CD4-positive, alpha-beta memory T cell (primary cell): Measurements from ENCODE around the gene PCSK6. TPM values are rescaled to one million over a fixed set of nuclear protein-coding genes. Genes with fewer than 3 reads are reported as not detected.
A peak's percentile ranks its signal among the peaks of the same experiment; 100 is the strongest.

ENCODE experiments used
- CTCF ChIA-PET: fragments of 350-600 bp; sonication (Branson Sonifier 250); formaldehyde crosslinking; loops from one replicate; lab custom pipeline; 2021; ENCODE audit warnings: inconsistent platforms; ENCODE audit not compliant: partially characterized antibody; lab: Charles Lee
- POLR2A ChIA-PET: fragments of 350-600 bp; sonication (Branson Sonifier 250); formaldehyde crosslinking; loops from one replicate; lab custom pipeline; 2021; ENCODE audit not compliant: partially characterized antibody; lab: Charles Lee
- DNase-seq, 5 donors: peaks; one replicate each; pipeline versions ENCODE4 v3.0.0 to v3.0.0-alpha.2; 2020 to 2022; ENCODE audit warnings: mixed read lengths in 1 of 5
- H3K27ac ChIP-seq: one replicate; pipeline ENCODE4 v1.7.0; 2013; ENCODE audit warnings: low read depth, low read length
- H3K27me3 ChIP-seq: 2 replicates; pipeline ENCODE4 v1.7.0; 2013; ENCODE audit warnings: mild to moderate bottlenecking, low read length, moderate library complexity; ENCODE audit not compliant: insufficient read depth
- H3K36me3 ChIP-seq: 2 replicates; pipeline ENCODE4 v1.7.0; 2013; ENCODE audit warnings: mild to moderate bottlenecking, low read length, moderate library complexity; ENCODE audit not compliant: insufficient read depth
- H3K4me1 ChIP-seq: 2 replicates; pipeline ENCODE4 v1.7.0; 2013; ENCODE audit warnings: mild to moderate bottlenecking, low read length, moderate library complexity; ENCODE audit not compliant: insufficient read depth
- H3K4me3 ChIP-seq, 2 donors: one replicate each; pipeline ENCODE4 v1.7.0; 2013; ENCODE audit warnings: low read length in 2 of 2, mild to moderate bottlenecking in 1 of 2
- H3K9me3 ChIP-seq, 2 donors: one replicate each; pipeline ENCODE4 v1.7.0; 2013; ENCODE audit warnings: low read length in 2 of 2, control low read depth in 1 of 2; ENCODE audit not compliant: control insufficient read depth in 1 of 2
- H3K27ac Mint-ChIP-seq, 7 donors: one replicate each; pipeline ENCODE4 v1.8.0; 2020 to 2021; ENCODE audit warnings: mixed read lengths in 7 of 7, mild to moderate bottlenecking in 6 of 7, inconsistent platforms in 3 of 7, moderate library complexity in 3 of 7
- H3K27me3 Mint-ChIP-seq, 2 donors: one replicate each; pipeline ENCODE4 v1.8.0; 2020 to 2021; ENCODE audit warnings: mixed read lengths in 2 of 2
- H3K36me3 Mint-ChIP-seq, 2 donors: one replicate each; pipeline ENCODE4 v1.8.0; 2020 to 2021; ENCODE audit warnings: mixed read lengths in 2 of 2, inconsistent platforms in 1 of 2, mild to moderate bottlenecking in 1 of 2
- H3K4me1 Mint-ChIP-seq, 4 donors: one replicate each; pipeline ENCODE4 v1.8.0; 2020 to 2021; ENCODE audit warnings: mixed read lengths in 4 of 4, mild to moderate bottlenecking in 1 of 4
- H3K4me3 Mint-ChIP-seq, 8 donors: one replicate each; pipeline ENCODE4 v1.8.0; 2020 to 2021; ENCODE audit warnings: mixed read lengths in 8 of 8, mild to moderate bottlenecking in 7 of 8, moderate library complexity in 6 of 8, inconsistent platforms in 3 of 8
- H3K9me3 Mint-ChIP-seq, 8 donors: one replicate each; pipeline ENCODE4 v1.8.0; 2020 to 2021; ENCODE audit warnings: mixed read lengths in 8 of 8, mild to moderate bottlenecking in 5 of 8, inconsistent platforms in 3 of 8, moderate library complexity in 1 of 8
- intact Hi-C: fragments of 100-400 bp; cut with micrococcal nuclease; formaldehyde crosslinking; loops from one replicate; pipeline ENCODE4 v1.15.1; 2023
- polyA plus RNA-seq, 2 donors: library from polyadenylated mRNA; unstranded; fragments of 300-500 nt; fragmentation: Illumina TruSeq; gene quantifications; one replicate each; pipeline ENCODE4 v1.2.3, GENCODE V29; 2021
- total RNA-seq, 2 experiments: library from RNA; stranded (reverse); gene quantifications; one replicate each; pipeline ENCODE4 v1.2.3, GENCODE V29; 2021

PCSK6 gene
- total RNA-seq (under 1 TPM; 0.41 to 0.53 TPM), polyA plus RNA-seq (under 1 TPM; 0.08 to 0.24 TPM)

DNA sequence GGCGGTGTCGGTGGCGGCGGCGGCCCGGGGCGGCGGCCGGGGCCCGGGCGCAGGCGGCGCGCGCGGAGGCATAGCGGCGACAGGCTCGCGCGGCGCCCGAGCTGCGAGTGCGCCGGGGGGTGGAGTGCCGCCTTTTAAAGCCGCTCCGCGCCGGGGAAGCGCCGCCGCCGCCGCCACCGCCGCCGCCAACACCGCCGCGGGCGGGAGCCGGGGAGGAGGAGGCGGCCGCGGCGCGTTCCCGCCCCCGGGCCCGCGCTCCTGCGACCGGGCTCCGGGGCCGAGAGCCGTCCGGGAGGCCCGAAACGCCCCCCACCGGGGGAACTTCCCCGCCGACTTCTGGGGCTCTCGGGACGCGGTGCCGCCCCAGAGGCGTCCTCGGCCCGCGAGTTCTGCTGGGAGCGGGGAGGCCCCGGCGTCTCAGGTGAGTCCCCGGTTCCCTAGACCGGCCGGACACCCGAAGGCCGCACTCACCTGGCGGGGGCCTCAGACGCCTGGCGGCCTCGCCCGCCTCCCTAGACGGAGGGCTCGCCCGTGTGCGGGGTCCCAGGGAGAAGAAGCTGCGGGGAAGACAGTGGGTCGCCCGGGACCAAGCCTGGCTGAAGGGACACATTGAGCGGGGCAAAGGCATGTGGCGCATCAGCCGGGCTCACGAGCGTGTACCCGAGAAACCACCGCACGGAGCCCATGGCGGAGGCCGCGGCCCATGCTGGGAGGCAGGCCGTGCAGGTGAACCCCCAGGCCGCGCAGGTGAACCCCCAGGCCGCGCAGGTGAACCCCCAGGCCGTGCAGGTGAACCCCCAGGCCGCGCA lies at the start of gene PCSK6:
Gene PCSK6 (minus strand): TSS at position 109 of the 809 bp plus-strand sequence. CDS start 37 bp downstream, at position 72.
- Histone ChIP-seq H3K4me1 (no peaks in the 10 kb centered on the region), H3K36me3 (no peaks in the 10 kb centered on the region), H3K4me3 (no peak within 1 kb of the TSS), H3K9me3 (no peaks in the 10 kb centered on the region), H3K27ac (no peak within 1 kb of the TSS), H3K27me3 (peaks cover 10% of the 10 kb centered on the region)
- ChIA-PET POLR2A (no interaction called here), CTCF (no interaction called here)
- Mint-ChIP-seq H3K4me3 (peak within 1 kb of the TSS in 3 of 8 donors; percentile 41 to 60 (median 57)), H3K27ac (no peak within 1 kb of the TSS), H3K4me1 (peaks cover 0 to 4% (median under 1%) of the 10 kb centered on the region in 4 donors), H3K9me3 (no peaks in the 10 kb centered on the region), H3K36me3 (no peaks in the 10 kb centered on the region), H3K27me3 (peaks cover 27 to 31% of the 10 kb centered on the region in 2 donors)
- intact Hi-C loops, result no loop called here
- no peak for DNase-seq

DNA sequence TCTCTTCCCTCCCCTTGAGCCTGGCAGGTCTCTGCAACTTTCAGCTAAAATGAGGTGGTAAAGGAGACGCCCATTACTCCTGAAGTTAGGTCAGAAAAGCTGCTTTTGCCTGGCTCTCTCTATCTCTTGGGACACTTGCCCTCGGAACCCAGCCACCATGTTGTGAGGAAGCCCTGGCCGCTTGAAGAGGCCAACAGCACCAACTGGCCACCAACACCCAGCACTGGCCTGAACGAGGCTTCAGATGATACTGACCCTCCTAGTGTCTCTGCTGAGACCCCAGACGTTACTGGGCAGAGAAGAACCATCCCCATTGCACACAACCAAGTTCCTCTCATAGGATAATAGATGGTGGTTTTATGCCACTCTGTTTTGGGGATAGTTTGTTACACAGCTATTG lies 49.5 kb upstream of the PCSK6 start:
- H3K4me1 ChIP-seq, result no peaks in the 10 kb centered on the region
- Mint-ChIP-seq H3K4me1 (no peaks in the 10 kb centered on the region), H3K9me3 (peaks cover 0 to 7% (median 0%) of the 10 kb centered on the region in 8 donors), H3K27ac (no peak overlapping the region), H3K4me3 (no peak overlapping the region), H3K36me3 (no peaks in the 10 kb centered on the region), H3K27me3 (peaks cover 1 to 12% of the 10 kb centered on the region in 2 donors)
- no peak overlapping the region for H3K4me3 ChIP-seq
- no peaks in the 10 kb centered on the region for H3K36me3 ChIP-seq
- no peak for DNase-seq
- POLR2A ChIA-PET, result no interaction called here
- intact Hi-C loops, result no loop called here
- no peaks in the 10 kb centered on the region for H3K9me3 ChIP-seq
- no peaks in the 10 kb centered on the region for H3K27me3 ChIP-seq
- no peak overlapping the region for H3K27ac ChIP-seq
- CTCF ChIA-PET, result interaction anchor here (1.2 kb wide), 1 partner anchor 37 kb away, joined by 3 read pairs; no protein-coding TSS in a partner anchor

DNA sequence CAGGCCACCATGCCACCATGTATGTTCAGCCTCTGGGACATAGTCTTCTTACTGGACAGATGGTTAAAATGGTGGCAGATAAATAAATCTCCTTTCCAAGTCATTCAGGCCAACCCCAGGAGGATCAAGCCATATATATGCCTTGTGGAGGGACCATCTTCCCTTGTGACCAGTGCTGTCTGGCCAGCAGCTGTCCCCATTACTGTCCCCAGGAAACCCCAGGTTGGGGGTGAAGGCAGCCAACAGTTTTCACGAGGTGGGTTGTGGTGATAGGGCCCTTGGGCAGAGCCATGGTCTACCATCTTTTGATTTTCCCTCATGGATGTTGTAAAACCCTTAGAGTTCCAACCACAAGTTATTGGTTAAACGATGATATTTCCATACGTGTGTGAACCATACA lies 48.7 kb upstream of the PCSK6 start:
- ChIA-PET POLR2A (no interaction called here), CTCF (interaction anchor here (1.2 kb wide), 1 partner anchor 36 kb away, joined by 3 read pairs; no protein-coding TSS in a partner anchor)
- Histone ChIP-seq H3K27me3 (no peaks in the 10 kb centered on the region), H3K4me1 (no peaks in the 10 kb centered on the region), H3K36me3 (no peaks in the 10 kb centered on the region), H3K4me3 (no peak overlapping the region), H3K9me3 (no peaks in the 10 kb centered on the region), H3K27ac (no peak overlapping the region)
- no peaks in the 10 kb centered on the region for H3K4me1 Mint-ChIP-seq
- no peaks in the 10 kb centered on the region for H3K36me3 Mint-ChIP-seq
- peaks cover 1 to 8% of the 10 kb centered on the region in 2 donors for H3K27me3 Mint-ChIP-seq
- H3K4me3 Mint-ChIP-seq, result no peak overlapping the region
- intact Hi-C loops, result no loop called here
- no peak overlapping the region for H3K27ac Mint-ChIP-seq
- DNase-seq, result no peak
- peaks cover 0 to 7% (median 0%) of the 10 kb centered on the region in 8 donors for H3K9me3 Mint-ChIP-seq

DNA sequence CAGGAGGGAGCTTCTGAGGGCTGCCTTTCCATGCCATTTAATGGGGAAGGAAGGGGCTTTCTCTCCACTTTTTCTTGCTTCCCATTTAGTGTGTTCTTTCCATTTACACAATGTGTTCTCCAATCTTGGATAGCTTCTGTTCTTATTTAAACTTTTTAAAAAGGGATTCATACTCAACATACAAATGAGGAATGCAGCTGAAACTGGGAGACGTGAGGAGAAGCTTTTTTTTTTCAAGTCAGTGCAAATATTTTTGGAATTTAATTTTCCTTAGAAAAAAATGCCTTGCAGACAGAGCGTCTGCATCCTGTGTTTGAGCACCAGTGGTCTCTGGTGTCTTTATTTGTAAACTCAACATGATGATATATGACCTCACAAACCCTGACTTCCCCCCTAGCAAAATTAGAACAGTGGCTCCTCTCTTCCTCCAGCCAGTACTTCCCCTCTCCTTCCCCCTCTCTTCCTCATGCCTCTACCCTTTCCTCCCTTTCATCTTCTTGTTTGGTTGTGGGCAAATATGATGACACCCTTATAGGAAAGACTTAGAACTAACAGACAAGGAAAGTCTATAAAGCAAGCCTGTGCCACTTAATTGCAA lies 48.1 kb upstream of the PCSK6 start:
- Histone ChIP-seq H3K4me1 (no peaks in the 10 kb centered on the region), H3K4me3 (no peak overlapping the region), H3K36me3 (no peaks in the 10 kb centered on the region), H3K27ac (no peak overlapping the region), H3K27me3 (no peaks in the 10 kb centered on the region), H3K9me3 (no peaks in the 10 kb centered on the region)
- no peak overlapping the region for H3K27ac Mint-ChIP-seq
- H3K27me3 Mint-ChIP-seq, result peaks cover 1 to 8% of the 10 kb centered on the region in 2 donors
- H3K9me3 Mint-ChIP-seq, result peaks cover 0 to 7% (median 0%) of the 10 kb centered on the region in 8 donors
- intact Hi-C loops, result no loop called here
- H3K4me1 Mint-ChIP-seq, result no peaks in the 10 kb centered on the region
- no peak overlapping the region for H3K4me3 Mint-ChIP-seq
- H3K36me3 Mint-ChIP-seq, result no peaks in the 10 kb centered on the region
- ChIA-PET POLR2A (no interaction called here), CTCF (interaction anchor here (0.7 kb wide), 1 partner anchor 367 kb away, joined by 3 read pairs; no protein-coding TSS in a partner anchor)
- DNase-seq, result no peak

DNA sequence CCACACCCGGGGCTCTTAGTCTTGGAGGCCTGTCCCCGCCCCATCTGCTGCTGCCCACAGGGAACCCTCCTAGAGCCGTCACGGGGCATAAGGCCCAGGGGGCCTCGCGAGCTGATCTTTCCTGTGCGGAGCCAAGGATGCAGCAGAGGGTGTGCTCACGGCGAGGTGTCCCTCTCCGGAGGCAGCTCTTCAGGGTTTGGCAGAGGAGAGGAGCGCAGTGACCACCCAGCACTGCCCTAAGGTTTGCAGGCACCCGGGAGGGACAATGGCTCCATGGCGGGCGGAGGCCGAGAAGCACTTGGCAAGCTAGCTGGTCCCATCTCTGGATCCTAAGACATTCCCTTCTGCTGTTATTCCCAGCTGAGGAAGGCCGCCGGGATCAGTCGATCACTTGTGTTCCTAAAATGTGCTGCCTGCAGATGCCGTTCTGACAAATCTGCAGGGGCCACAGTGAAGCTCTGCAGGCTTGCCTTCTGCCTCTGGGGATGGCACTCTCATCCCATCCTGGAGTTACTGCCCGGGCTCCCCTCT lies 47.4 kb upstream of the PCSK6 start:
- Mint-ChIP-seq H3K4me3 (no peak overlapping the region), H3K4me1 (no peaks in the 10 kb centered on the region), H3K27ac (no peak overlapping the region), H3K9me3 (peaks cover 0 to 7% (median 0%) of the 10 kb centered on the region in 8 donors), H3K27me3 (peaks cover 1 to 8% of the 10 kb centered on the region in 2 donors), H3K36me3 (no peaks in the 10 kb centered on the region)
- no peak overlapping the region for H3K4me3 ChIP-seq
- no peaks in the 10 kb centered on the region for H3K4me1 ChIP-seq
- no peaks in the 10 kb centered on the region for H3K36me3 ChIP-seq
- CTCF ChIA-PET, result interaction anchor here (0.7 kb wide), 1 partner anchor 366 kb away, joined by 3 read pairs; no protein-coding TSS in a partner anchor
- no peaks in the 10 kb centered on the region for H3K9me3 ChIP-seq
- POLR2A ChIA-PET, result no interaction called here
- no peaks in the 10 kb centered on the region for H3K27me3 ChIP-seq
- no peak for DNase-seq
- H3K27ac ChIP-seq, result no peak overlapping the region
- intact Hi-C loops, result no loop called here

DNA sequence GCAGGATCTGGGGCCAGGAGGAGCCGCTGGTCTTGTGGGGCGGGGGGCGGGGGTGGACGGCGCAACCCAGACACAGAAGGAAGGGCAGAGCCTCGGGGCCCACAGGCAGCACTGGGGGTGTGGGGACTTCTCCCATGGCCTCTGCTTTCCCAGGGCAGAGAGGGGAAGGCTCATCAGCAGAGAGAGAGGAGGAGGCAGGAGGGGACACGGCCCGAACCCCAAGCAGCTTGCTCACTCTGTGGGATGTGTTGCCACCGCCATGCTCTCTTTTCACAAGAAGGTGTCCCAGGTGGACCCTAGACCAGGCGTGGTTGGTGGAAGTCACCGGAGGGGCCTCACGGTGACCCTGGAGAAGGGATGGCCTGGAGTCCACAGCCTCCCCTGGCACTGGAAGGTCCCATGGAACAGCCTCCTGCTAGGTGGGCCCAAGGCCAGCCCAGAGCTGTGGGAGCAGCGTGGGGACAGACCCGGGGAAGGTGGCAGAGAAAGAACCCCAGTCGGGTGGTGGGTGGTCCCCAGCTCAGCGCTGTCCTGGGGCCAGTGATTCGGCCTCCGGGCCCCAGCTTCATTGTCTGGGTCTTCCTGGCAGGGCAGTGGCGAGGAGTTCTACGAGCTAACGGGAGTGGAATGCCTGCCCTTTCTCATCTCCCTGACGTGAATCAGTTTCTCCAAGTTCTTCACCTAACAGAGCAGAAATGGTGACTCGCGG lies 46.8 kb upstream of the PCSK6 start:
- DNase-seq, result no peak
- H3K36me3 Mint-ChIP-seq, result no peaks in the 10 kb centered on the region
- H3K27me3 Mint-ChIP-seq, result peaks cover 1 to 8% of the 10 kb centered on the region in 2 donors
- Histone ChIP-seq H3K27ac (no peak overlapping the region), H3K4me1 (no peaks in the 10 kb centered on the region), H3K4me3 (no peak overlapping the region), H3K27me3 (no peaks in the 10 kb centered on the region), H3K9me3 (no peaks in the 10 kb centered on the region), H3K36me3 (no peaks in the 10 kb centered on the region)
- H3K4me3 Mint-ChIP-seq, result no peak overlapping the region
- intact Hi-C loops, result no loop called here
- ChIA-PET CTCF (no interaction called here), POLR2A (no interaction called here)
- H3K9me3 Mint-ChIP-seq, result peaks cover 0 to 7% (median 0%) of the 10 kb centered on the region in 8 donors
- H3K4me1 Mint-ChIP-seq, result no peaks in the 10 kb centered on the region
- H3K27ac Mint-ChIP-seq, result no peak overlapping the region
